CD14-positive monocyte (primary cell): ENCODE measurements around the gene DCLK1. TPM values are rescaled to one million over a fixed set of nuclear protein-coding genes. Genes with fewer than 3 reads are reported as not detected.

Source experiments
- DNase-seq, 3 donors: peaks; one replicate each; pipeline ENCODE4 v3.0.0-alpha.2; 2011 to 2022
- H2AFZ ChIP-seq: 2 replicates; pipeline ENCODE4 v1.6.0; 2012; ENCODE audit warnings: mild to moderate bottlenecking, low read depth, low read length, inconsistent platforms; ENCODE audit not compliant: insufficient read depth, poor library complexity, severe bottlenecking
- H3K27ac ChIP-seq, 2 donors: 1 replicate in 1 of 2; 2 replicates in 1 of 2; pipeline ENCODE4 v1.5.1; 2012 to 2013; ENCODE audit warnings: low read length in 2 of 2, control low read depth in 1 of 2, inconsistent platforms in 1 of 2, low read depth in 1 of 2, mild to moderate bottlenecking in 1 of 2
- H3K27me3 ChIP-seq, 2 donors: one replicate each; pipeline versions ENCODE4 v1.6.0 to v1.6.1; 2011 to 2013; ENCODE audit warnings: low read length in 2 of 2; ENCODE audit not compliant: control insufficient read depth in 2 of 2, insufficient read depth in 2 of 2
- H3K36me3 ChIP-seq, 2 donors: replicated peaks in 1 of 2; 1 replicate in 1 of 2; 2 replicates in 1 of 2; pipeline versions ENCODE4 v1.5.1 to v1.6.1; 2012 to 2013; ENCODE audit warnings: low read length in 2 of 2, control low read depth in 1 of 2, inconsistent platforms in 1 of 2, mild to moderate bottlenecking in 1 of 2; ENCODE audit not compliant: insufficient read depth in 2 of 2, control insufficient read depth in 1 of 2
- H3K4me1 ChIP-seq, 2 donors: 1 replicate in 1 of 2; 2 replicates in 1 of 2; pipeline versions ENCODE4 v1.5.1 to v1.6.1; 2012 to 2013; ENCODE audit warnings: low read length in 2 of 2, control low read depth in 1 of 2, inconsistent platforms in 1 of 2, mild to moderate bottlenecking in 1 of 2, moderate library complexity in 1 of 2; ENCODE audit not compliant: insufficient read depth in 2 of 2, control insufficient read depth in 1 of 2
- H3K4me2 ChIP-seq: replicated peaks from 2 replicates; pipeline ENCODE3; 2012; ENCODE audit warnings: low read length, moderate library complexity, mild to moderate bottlenecking; ENCODE audit not compliant: poor library complexity, severe bottlenecking; ENCODE audit errors: extremely low read depth
- H3K4me3 ChIP-seq, 3 experiments: fragments of 200-600 bp in 1 of 3; sonication (generic) in 1 of 3; replicated peaks in 1 of 3; 1 replicate in 2 of 3; 2 replicates in 1 of 3; pipeline ENCODE4 v1.5.1; 2011 to 2013; ENCODE audit warnings: low read length in 3 of 3, mild to moderate bottlenecking in 3 of 3, control low read depth in 2 of 3, low read depth in 2 of 3, inconsistent platforms in 1 of 3, moderate library complexity in 1 of 3
- H3K79me2 ChIP-seq: 2 replicates; pipeline ENCODE4 v1.6.0; 2012; ENCODE audit warnings: mild to moderate bottlenecking, control low read depth, inconsistent platforms, low read length, moderate library complexity; ENCODE audit not compliant: insufficient read depth
- H3K9ac ChIP-seq: 2 replicates; pipeline ENCODE4 v1.6.0; 2017; ENCODE audit warnings: low read length, mild to moderate bottlenecking; ENCODE audit not compliant: insufficient read depth, poor library complexity, severe bottlenecking
- H3K9me3 ChIP-seq, 2 donors: replicated peaks in 1 of 2; 1 replicate in 1 of 2; 2 replicates in 1 of 2; pipeline versions ENCODE4 v1.5.1 to v1.6.1; 2012 to 2013; ENCODE audit warnings: low read length in 2 of 2, control low read depth in 1 of 2; ENCODE audit not compliant: control insufficient read depth in 1 of 2, insufficient read depth in 1 of 2
- H4K20me1 ChIP-seq: 2 replicates; pipeline ENCODE4 v1.6.0; 2012; ENCODE audit warnings: mild to moderate bottlenecking, low read length, control low read depth, moderate library complexity; ENCODE audit not compliant: insufficient read depth
- H3K27ac Mint-ChIP-seq, 7 donors: one replicate each; pipeline ENCODE4 v1.8.0; 2020; ENCODE audit warnings: mild to moderate bottlenecking in 7 of 7, mixed read lengths in 7 of 7, moderate library complexity in 6 of 7, inconsistent platforms in 2 of 7
- H3K27me3 Mint-ChIP-seq, 3 donors: one replicate each; pipeline ENCODE4 v1.8.0; 2021 to 2022; ENCODE audit warnings: low read depth in 3 of 3, mild to moderate bottlenecking in 3 of 3, mixed read lengths in 3 of 3, moderate library complexity in 3 of 3, inconsistent platforms in 1 of 3
- H3K36me3 Mint-ChIP-seq, 2 donors: one replicate each; pipeline ENCODE4 v1.8.0; 2020; ENCODE audit warnings: mixed read lengths in 2 of 2, inconsistent platforms in 1 of 2, mild to moderate bottlenecking in 1 of 2
- H3K4me1 Mint-ChIP-seq: one replicate; pipeline ENCODE4 v1.8.0; 2020; ENCODE audit warnings: mild to moderate bottlenecking, mixed read lengths
- H3K4me3 Mint-ChIP-seq, 2 donors: one replicate each; pipeline ENCODE4 v1.8.0; 2020; ENCODE audit warnings: mild to moderate bottlenecking in 2 of 2, mixed read lengths in 2 of 2, moderate library complexity in 1 of 2
- H3K9me3 Mint-ChIP-seq, 7 donors: one replicate each; pipeline ENCODE4 v1.8.0; 2020 to 2022; ENCODE audit warnings: mixed read lengths in 7 of 7, mild to moderate bottlenecking in 6 of 7, moderate library complexity in 6 of 7, inconsistent platforms in 2 of 7
- WGBS: methylation state at CpG from one replicate; pipeline ENCODE4 v1.1.5; 2013; ENCODE audit warnings: missing lambda C conversion rate; ENCODE audit not compliant: insufficient coverage; 5-methylcytosine and 5-hydroxymethylcytosine counted together
- intact Hi-C, 2 donors: fragments of 100-400 bp; cut with micrococcal nuclease; formaldehyde crosslinking; loops; one replicate each; pipeline versions ENCODE4 v1.15.0 to v1.15.1; 2023
- polyA plus RNA-seq, 3 donors: library from polyadenylated mRNA; depleted of rRNA in 1 of 3; unstranded in 2 of 3; stranded (reverse) in 1 of 3; fragments of 300-500 nt in 2 of 3; fragments of >200 nt in 1 of 3; fragmentation: Illumina TruSeq in 2 of 3; gene quantifications; 1 replicate in 2 of 3; 2 replicates in 1 of 3; pipeline ENCODE4 v1.2.3, GENCODE V29; 2012 to 2021
- TF ChIP-seq, protein P1 (sequence below): fragments of 200-600 bp; IDR thresholded peaks from one replicate; pipeline ENCODE4 v1.8.0; 2022; ENCODE audit warnings: antibody characterized with exemption, mild to moderate bottlenecking

Gene DCLK1
- polyA plus RNA-seq, 3 donors: not detected

DNA sequence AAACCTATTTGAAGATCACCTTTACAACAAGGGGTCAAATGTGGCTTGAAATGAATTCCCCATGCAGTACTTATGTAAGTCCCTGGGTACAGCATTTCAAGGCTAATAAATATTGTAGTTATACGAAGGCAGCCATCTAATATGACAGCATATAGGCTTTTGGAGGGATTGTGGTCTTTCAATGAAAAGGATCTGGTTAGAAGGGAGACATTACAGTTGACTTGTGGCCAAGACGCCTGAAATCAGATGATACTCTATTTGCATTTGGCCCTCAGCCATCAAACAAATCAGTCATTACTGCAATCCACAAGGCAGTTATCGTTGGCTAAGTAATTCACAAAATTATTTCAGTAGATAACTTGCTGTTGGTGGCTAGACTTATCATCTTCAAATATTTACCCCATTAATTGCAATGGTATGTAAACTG is 242.7 kb downstream of the DCLK1 start:
- no peak overlapping the region for H3K27ac Mint-ChIP-seq
- DNase-seq: no peak
- Histone ChIP-seq H4K20me1 (no peaks in the 10 kb centered on the region), H3K9me3 (no peaks in the 10 kb centered on the region), H3K4me3 (no peak overlapping the region), H3K4me1 (no peaks in the 10 kb centered on the region), H3K27me3 (no peaks in the 10 kb centered on the region), H3K36me3 (no peaks in the 10 kb centered on the region), H2AFZ (no peak overlapping the region), H3K4me2 (no peak overlapping the region), H3K9ac (no peak overlapping the region), H3K79me2 (no peaks in the 10 kb centered on the region), H3K27ac (no peak overlapping the region)
- intact Hi-C loops: no loop called here
- no peak overlapping the region for H3K4me3 Mint-ChIP-seq
- H3K27me3 Mint-ChIP-seq: no peaks in the 10 kb centered on the region
- TF ChIP-seq, protein P1, sequence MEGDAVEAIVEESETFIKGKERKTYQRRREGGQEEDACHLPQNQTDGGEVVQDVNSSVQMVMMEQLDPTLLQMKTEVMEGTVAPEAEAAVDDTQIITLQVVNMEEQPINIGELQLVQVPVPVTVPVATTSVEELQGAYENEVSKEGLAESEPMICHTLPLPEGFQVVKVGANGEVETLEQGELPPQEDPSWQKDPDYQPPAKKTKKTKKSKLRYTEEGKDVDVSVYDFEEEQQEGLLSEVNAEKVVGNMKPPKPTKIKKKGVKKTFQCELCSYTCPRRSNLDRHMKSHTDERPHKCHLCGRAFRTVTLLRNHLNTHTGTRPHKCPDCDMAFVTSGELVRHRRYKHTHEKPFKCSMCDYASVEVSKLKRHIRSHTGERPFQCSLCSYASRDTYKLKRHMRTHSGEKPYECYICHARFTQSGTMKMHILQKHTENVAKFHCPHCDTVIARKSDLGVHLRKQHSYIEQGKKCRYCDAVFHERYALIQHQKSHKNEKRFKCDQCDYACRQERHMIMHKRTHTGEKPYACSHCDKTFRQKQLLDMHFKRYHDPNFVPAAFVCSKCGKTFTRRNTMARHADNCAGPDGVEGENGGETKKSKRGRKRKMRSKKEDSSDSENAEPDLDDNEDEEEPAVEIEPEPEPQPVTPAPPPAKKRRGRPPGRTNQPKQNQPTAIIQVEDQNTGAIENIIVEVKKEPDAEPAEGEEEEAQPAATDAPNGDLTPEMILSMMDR: no peak
- H3K4me1 Mint-ChIP-seq: no peaks in the 10 kb centered on the region
- peaks cover 0 to 6% (median 0%) of the 10 kb centered on the region in 7 donors for H3K9me3 Mint-ChIP-seq
- H3K36me3 Mint-ChIP-seq: no peaks in the 10 kb centered on the region
- no CpG with 5 or more reads among the region's 3 CpGs for WGBS

DNA sequence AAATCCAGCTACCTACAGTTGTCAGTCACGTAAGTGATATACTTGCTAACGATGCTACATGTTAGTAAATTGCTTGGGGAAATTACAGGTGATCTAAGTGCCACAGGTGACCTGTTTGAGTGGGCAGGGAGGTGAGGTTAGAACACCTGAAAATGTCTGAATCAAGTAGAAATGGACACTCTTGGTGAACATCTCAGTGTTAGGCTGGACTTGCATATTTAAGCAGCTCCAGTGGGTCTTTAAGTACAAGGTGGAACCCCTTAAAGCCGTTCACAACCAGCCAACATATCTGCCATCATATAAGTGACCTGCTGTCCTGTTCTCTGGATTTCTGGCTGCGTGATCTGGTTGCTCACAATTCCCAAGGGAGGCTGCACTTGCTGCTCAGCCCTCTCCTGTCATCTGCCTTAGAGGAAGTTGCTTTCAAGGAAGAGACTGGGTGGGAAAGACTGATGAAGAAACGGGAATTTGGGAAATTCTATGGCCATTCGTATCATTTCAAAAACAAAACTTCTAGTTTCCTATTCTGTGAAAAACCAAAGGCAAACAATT is 244.0 kb downstream of the DCLK1 start:
- no peaks in the 10 kb centered on the region for H3K4me1 Mint-ChIP-seq
- no peak overlapping the region for H3K9ac ChIP-seq
- TF ChIP-seq, protein P1: no peak
- no peaks in the 10 kb centered on the region for H4K20me1 ChIP-seq
- H3K27me3 ChIP-seq: no peaks in the 10 kb centered on the region
- H3K4me3 ChIP-seq: no peak overlapping the region
- no peaks in the 10 kb centered on the region for H3K79me2 ChIP-seq
- intact Hi-C loops: no loop called here
- H3K9me3 Mint-ChIP-seq: peaks cover 0 to 6% (median 2%) of the 10 kb centered on the region in 7 donors
- no peaks in the 10 kb centered on the region for H3K36me3 ChIP-seq
- no peak overlapping the region for H3K27ac Mint-ChIP-seq
- no peaks in the 10 kb centered on the region for H3K27me3 Mint-ChIP-seq
- 80% methylated on average over 2 of the region's 6 CpGs for WGBS
- no peak for DNase-seq
- no peaks in the 10 kb centered on the region for H3K4me1 ChIP-seq
- H3K27ac ChIP-seq: no peak overlapping the region
- no peaks in the 10 kb centered on the region for H3K9me3 ChIP-seq
- no peak overlapping the region for H3K4me2 ChIP-seq
- H2AFZ ChIP-seq: no peak overlapping the region
- no peaks in the 10 kb centered on the region for H3K36me3 Mint-ChIP-seq
- H3K4me3 Mint-ChIP-seq: no peak overlapping the region
